ENCODE results near the gene TMPRSS9. TPM values are rescaled to one million over a fixed set of nuclear protein-coding genes. Genes with fewer than 3 reads are reported as not detected.

TMPRSS9 gene
- total and polyA plus RNA-seq, 2 of the 13 experiments (the other 11 are each of a cell fraction or from before 2014, with no cell fraction given), result 2.5 to 5.2 TPM

- DNase-seq (ENCODE audit: low spot score) (no peak), FAIRE-seq (no peak)
- CTCF ChIA-PET (ENCODE audit: low intra/inter-chr PET ratio, low total read pairs), result no interaction called here
Measured at GRCh38 chr19:2454199-2454961, 94.3 kb downstream of the TMPRSS9 start.

More at GRCh38 chr19:2454199-2454961, 94.3 kb downstream of the TMPRSS9 start:
- POLR2A ChIA-PET, result interaction anchor here (1.3 kb wide), 1 partner anchor 22 kb away, joined by 3 read pairs; the partner anchor contains the start of gene GADD45B
- H3K79me2 ChIP-seq (ENCODE audit: insufficient read depth, low read length), result peaks cover 53% of the 10 kb centered on the region
- H2AFZ ChIP-seq (ENCODE audit: low read length), result no peak overlapping the region
- WGBS (ENCODE audit: low lambda C conversion rate), result 91% methylated on average over 12 of the region's 19 CpGs
- TF ChIP-seq ZNF629 (CRISPR knock-in tag; conservative IDR thresholded peaks at IDR 0.05) (peak; percentile 76), EEA1 (CRISPR knock-in tag; IDR thresholded peaks at IDR 0.05; ENCODE audit: borderline replicate concordance) (no peak), TRAFD1 (CRISPR knock-in tag; IDR thresholded peaks at IDR 0.05; ENCODE audit: borderline replicate concordance) (no peak), ZNF768 (CRISPR knock-in tag; IDR thresholded peaks at IDR 0.05) (peak; percentile 85)
- peak overlapping the region; percentile 87 for H3K4me2 ChIP-seq (ENCODE audit: low read depth, low read length)
- H3K27me3 ChIP-seq (ENCODE audit: control insufficient read depth in 1 of 2, insufficient read depth in 2 of 2, low read length in 2 of 2), result no peaks in the 10 kb centered on the region
- no peak overlapping the region for H3K27ac ChIP-seq (ENCODE audit: extremely low read length, insufficient read depth, low read length)
- peaks cover 2 to 18% of the 10 kb centered on the region in 2 experiments; a peak in 1 of 5 replicates for H3K36me3 ChIP-seq (replicated peaks in 1 of 2; ENCODE audit: control insufficient read depth in 1 of 2, insufficient read depth in 2 of 2, low read length in 2 of 2)
- intact Hi-C loops (cut with micrococcal nuclease; ENCODE audit: unreplicated experiment) (no loop called here), in situ Hi-C loops (cut with HindIII; ENCODE audit: extremely low pct_ligation_motif_present, low pct_unique_long_range_greater_than_20kb) (no loop called here)
- BruUV-seq (replicated peaks), result TSS peak; percentile 40
- H3K4me3 ChIP-seq (replicated peaks in 1 of 3; ENCODE audit: insufficient read depth in 1 of 3, low read depth in 2 of 3, low read length in 3 of 3), result peak overlapping the region in 1 of 3 experiments; percentile 95; a peak in 1 of 6 replicates
- peak overlapping the region; percentile 95; the same call in 1 of the 2 replicates for H3K9ac ChIP-seq (ENCODE audit: insufficient read depth, low read depth, low read length)
- no peaks in the 10 kb centered on the region for H3K9me3 ChIP-seq (ENCODE audit: low read length)
- H3K4me1 ChIP-seq (ENCODE audit: insufficient read depth, low read length), result peaks cover 35% of the 10 kb centered on the region
- H4K20me1 ChIP-seq (ENCODE audit: insufficient read depth, low read length), result 0 out of 2 replicates have a peak, but pooled peaks cover 9% of the 10 kb centered on the region
- ATAC-seq, result no peak
